HEK293T (cell line): Measurements from ENCODE around the gene TWNK.

Source experiments
- ARNT ChIP-seq: fragments of 450-650 bp; IDR thresholded peaks from 2 replicates; pipeline ENCODE4 v1.6.1; 2017; ENCODE audit warnings: mild to moderate bottlenecking
- BHLHE40 ChIP-seq: fragments of 450-650 bp; IDR thresholded peaks from 2 replicates; pipeline ENCODE4 v1.6.1; 2016; ENCODE audit warnings: mild to moderate bottlenecking, moderate library complexity, borderline replicate concordance
- ELF4 ChIP-seq: fragments of 450-650 bp; IDR thresholded peaks from 2 replicates; pipeline ENCODE4 v1.6.1; 2017; ENCODE audit warnings: antibody characterized with exemption
- FOXA1 ChIP-seq: fragments of 450-650 bp; IDR thresholded peaks from 2 replicates; pipeline ENCODE4 v1.6.1; 2016; ENCODE audit warnings: mild to moderate bottlenecking
- FOXK2 ChIP-seq: fragments of 450-650 bp; IDR thresholded peaks from 2 replicates; pipeline ENCODE4 v1.6.1; 2016; ENCODE audit warnings: mild to moderate bottlenecking
- FOXM1 ChIP-seq: fragments of 450-650 bp; IDR thresholded peaks from 2 replicates; pipeline ENCODE4 v1.6.1; 2017; ENCODE audit warnings: mild to moderate bottlenecking, borderline replicate concordance
- HDGF ChIP-seq: fragments of 450-650 bp; IDR thresholded peaks from 2 replicates; pipeline ENCODE4 v1.6.1; 2017; ENCODE audit warnings: antibody characterized with exemption, borderline replicate concordance
- L3MBTL2 ChIP-seq: fragments of 450-650 bp; conservative IDR thresholded peaks from 2 replicates; pipeline ENCODE4 v1.6.1; 2016; ENCODE audit warnings: mild to moderate bottlenecking
- NFRKB ChIP-seq: fragments of 450-650 bp; IDR thresholded peaks from 2 replicates; pipeline ENCODE4 v1.6.1; 2016; ENCODE audit warnings: mild to moderate bottlenecking, moderate library complexity
- PKNOX1 ChIP-seq: fragments of 450-650 bp; IDR thresholded peaks from 2 replicates; pipeline ENCODE4 v1.6.1; 2016
- SP1 ChIP-seq: fragments of 450-650 bp; IDR thresholded peaks from 2 replicates; pipeline ENCODE4 v1.6.1; 2017
- TARDBP ChIP-seq: fragments of 450-650 bp; IDR thresholded peaks from 2 replicates; pipeline ENCODE4 v1.6.1; 2016

- TF ChIP-seq FOXA1 (no peak), ELF4 (no peak), L3MBTL2 (no peak), BHLHE40 (no peak), HDGF (no peak), FOXM1 (no peak), ARNT (no peak), TARDBP (no peak), FOXK2 (no peak), PKNOX1 (no peak), SP1 (no peak), NFRKB (no peak)
These were observed 9.5 kb downstream of the TWNK start for GRCh38 chr10:100996678-100997359.
